Measurements from ENCODE around the gene SEC14L5. TPM values are rescaled to one million over a fixed set of nuclear protein-coding genes. Genes with fewer than 3 reads are reported as not detected.

SEC14L5 gene
- total and polyA plus RNA-seq, 2 donors (not counting 3 experiments of a cell fraction or from before 2014, with no cell fraction given), result not detected

DNA sequence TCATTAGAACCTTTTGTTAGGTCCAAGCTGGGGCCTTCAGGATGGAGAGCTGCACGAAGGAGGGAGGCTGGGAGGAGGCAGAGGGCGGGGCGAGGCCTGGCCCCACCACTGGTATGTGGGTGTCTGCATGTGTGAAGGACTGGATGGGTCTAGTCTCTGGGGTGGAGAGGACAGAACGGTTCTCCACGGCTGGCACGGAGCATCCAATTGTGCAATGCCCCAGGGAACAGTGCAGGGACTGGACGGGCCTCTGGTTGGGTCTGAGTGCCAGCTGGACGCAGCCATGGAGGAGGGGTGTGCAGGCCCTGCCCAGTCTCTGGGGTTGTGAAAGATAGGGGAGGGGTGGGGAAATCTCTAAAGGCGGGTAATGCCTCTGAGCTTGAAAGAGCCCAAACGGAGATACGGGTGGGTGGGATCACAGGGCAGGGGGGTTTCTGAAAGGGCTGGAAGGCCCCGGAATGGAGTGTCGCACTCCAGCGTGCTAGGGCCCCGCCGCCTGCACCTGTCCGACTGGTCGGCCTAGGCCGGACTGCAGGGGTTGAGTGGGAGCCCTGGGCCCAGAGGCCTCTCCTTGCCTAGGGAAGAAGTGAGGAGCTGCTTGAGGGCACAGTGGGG lies 22.8 kb upstream of the SEC14L5 start:
- intact Hi-C loops (cut with micrococcal nuclease) (no loop called here), dilution Hi-C loops (cut with MboI; ENCODE audit: extremely low pct_ligation_motif_present, low sequenced_read_pairs) (no loop called here)
- Histone ChIP-seq H3K36me3 (ENCODE audit: control insufficient read depth in 2 of 2, extremely low read depth in 1 of 2, insufficient read depth in 2 of 2, low read length in 2 of 2) (no peaks in the 10 kb centered on the region), H3K79me2 (ENCODE audit: control insufficient read depth, insufficient read depth, low read length) (no peaks in the 10 kb centered on the region), H3K4me3 (replicated peaks in 1 of 3; ENCODE audit: insufficient read depth in 1 of 3, low read depth in 1 of 3, low read length in 3 of 3) (no peak overlapping the region), H3K9ac (replicated peaks; ENCODE audit: extremely low read depth, insufficient read depth, low read length) (no peak overlapping the region), H3K27ac (ENCODE audit: insufficient read depth, low read depth, low read length) (no peak overlapping the region), H3K4me1 (ENCODE audit: control insufficient read depth, extremely low read depth, insufficient read depth, low read length) (peaks cover 3% of the 10 kb centered on the region), H3K27me3 (ENCODE audit: control insufficient read depth in 2 of 2, insufficient read depth in 2 of 2, low read length in 2 of 2) (peaks cover 15 to 21% of the 10 kb centered on the region in 2 experiments), H2AFZ (ENCODE audit: low read depth, low read length) (no peak overlapping the region), H3K9me1 (replicated peaks; ENCODE audit: control insufficient read depth, extremely low read depth, insufficient read depth, low read length) (no peaks in the 10 kb centered on the region), H3K4me2 (ENCODE audit: insufficient read depth, low read length) (no peak overlapping the region), H4K20me1 (replicated peaks; ENCODE audit: control insufficient read depth, extremely low read depth, insufficient read depth, low read length) (no peaks in the 10 kb centered on the region), H3K9me3 (replicated peaks; ENCODE audit: control insufficient read depth, insufficient read depth, low read length) (no peaks in the 10 kb centered on the region)
- FAIRE-seq (no peak), DNase-seq (ENCODE audit: low read depth, low spot score) (no peak)
- BruUV-seq (replicated peaks), result no TSS peak
- TF ChIP-seq FOS (IDR thresholded peaks at IDR 0.05; ENCODE audit: borderline replicate concordance, insufficient read depth, low read length), result no peak
- POLR2A ChIA-PET, result interaction anchor here (0.7 kb wide), 1 partner anchor 98 kb away, joined by 3 read pairs; no protein-coding TSS in a partner anchor
- CTCF ChIA-PET, result interaction anchor here (1.0 to 1.2 kb wide), 2 partner anchors 20 to 29 kb away, joined by 3 to 5 read pairs; no protein-coding TSS in a partner anchor

DNA sequence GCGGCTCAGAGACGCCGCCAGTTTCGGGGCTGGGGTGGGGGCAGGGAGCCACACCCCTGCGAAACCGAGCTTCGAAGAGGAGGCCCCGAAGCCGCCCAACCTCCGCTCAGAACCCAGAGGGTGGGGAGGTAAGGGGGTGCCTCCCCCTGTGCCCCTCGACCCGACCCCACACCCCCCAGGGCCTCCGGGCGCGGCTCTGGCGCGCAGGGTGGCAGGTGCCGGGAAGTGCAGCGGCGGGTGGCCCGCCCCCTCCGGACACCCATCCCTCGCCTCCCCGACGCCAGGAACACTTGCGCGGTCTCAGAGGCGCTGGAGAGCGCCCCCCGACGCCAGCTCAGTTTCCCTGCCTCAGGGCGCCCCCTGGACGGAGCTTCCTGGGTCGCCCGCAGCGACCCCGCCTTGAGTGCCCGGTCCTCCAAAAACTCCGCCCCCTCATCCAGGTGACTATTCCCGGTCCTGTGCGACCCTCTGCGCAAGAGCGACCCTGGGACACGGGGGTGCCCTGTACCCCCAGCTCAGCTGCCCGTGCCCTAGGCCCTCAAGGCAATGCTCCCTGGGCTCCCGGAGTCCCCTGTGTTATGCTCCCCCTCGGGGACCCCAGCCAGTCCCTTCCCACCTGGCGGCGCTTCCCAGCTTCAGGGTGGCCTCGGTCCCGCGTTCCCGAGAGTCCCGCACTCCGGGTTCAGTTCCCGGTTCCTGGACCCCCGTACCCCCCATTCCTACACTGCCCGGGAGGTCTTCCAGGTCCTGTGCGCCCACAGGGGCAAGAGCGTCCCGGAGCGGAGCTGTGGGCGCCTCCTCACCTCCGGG lies 21.7 kb upstream of the SEC14L5 start:
- Histone ChIP-seq H2AFZ (ENCODE audit: low read depth, low read length) (no peak overlapping the region), H3K27me3 (ENCODE audit: control insufficient read depth in 2 of 2, insufficient read depth in 2 of 2, low read length in 2 of 2) (peaks cover 15 to 21% of the 10 kb centered on the region in 2 experiments), H3K27ac (ENCODE audit: insufficient read depth, low read depth, low read length) (no peak overlapping the region), H3K4me3 (replicated peaks in 1 of 3; ENCODE audit: insufficient read depth in 1 of 3, low read depth in 1 of 3, low read length in 3 of 3) (peak overlapping the region in 1 of 3 experiments; percentile 21), H3K4me1 (ENCODE audit: control insufficient read depth, extremely low read depth, insufficient read depth, low read length) (peaks cover 3% of the 10 kb centered on the region), H3K36me3 (ENCODE audit: control insufficient read depth in 2 of 2, extremely low read depth in 1 of 2, insufficient read depth in 2 of 2, low read length in 2 of 2) (no peaks in the 10 kb centered on the region), H3K9ac (replicated peaks; ENCODE audit: extremely low read depth, insufficient read depth, low read length) (no peak overlapping the region), H3K79me2 (ENCODE audit: control insufficient read depth, insufficient read depth, low read length) (no peaks in the 10 kb centered on the region), H3K9me1 (replicated peaks; ENCODE audit: control insufficient read depth, extremely low read depth, insufficient read depth, low read length) (no peaks in the 10 kb centered on the region), H4K20me1 (replicated peaks; ENCODE audit: control insufficient read depth, extremely low read depth, insufficient read depth, low read length) (no peaks in the 10 kb centered on the region), H3K9me3 (replicated peaks; ENCODE audit: control insufficient read depth, insufficient read depth, low read length) (no peaks in the 10 kb centered on the region), H3K4me2 (ENCODE audit: insufficient read depth, low read length) (no peak overlapping the region)
- DNase-seq (ENCODE audit: low read depth, low spot score) (no peak), FAIRE-seq (no peak)
- BruUV-seq (replicated peaks), result no TSS peak
- TF ChIP-seq JUN (IDR thresholded peaks at IDR 0.05; ENCODE audit: borderline replicate concordance, insufficient read depth, insufficient read length, low read depth) (no peak), POLR2AphosphoS5 (IDR thresholded peaks at IDR 0.05; ENCODE audit: insufficient read depth, low read depth, low read length) (no peak), EZH2 (IDR thresholded peaks at IDR 0.05; ENCODE audit: borderline replicate concordance, low read depth, low read length, severe bottlenecking) (peak; percentile 87)
- TF ChIP-seq, protein P1, sequence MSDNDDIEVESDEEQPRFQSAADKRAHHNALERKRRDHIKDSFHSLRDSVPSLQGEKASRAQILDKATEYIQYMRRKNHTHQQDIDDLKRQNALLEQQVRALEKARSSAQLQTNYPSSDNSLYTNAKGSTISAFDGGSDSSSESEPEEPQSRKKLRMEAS (IDR thresholded peaks at IDR 0.05; ENCODE audit: insufficient read depth, insufficient read length), result no peak
- ChIA-PET POLR2A (interaction anchor here (0.6 kb wide), 1 partner anchor 719 kb away, joined by 3 read pairs; no protein-coding TSS in a partner anchor), CTCF (interaction anchor here (0.6 to 1.3 kb wide), 5 partner anchors 19 to 77 kb away, joined by 3 to 5 read pairs (median 3); partner anchors contain the start of gene SEC14L5)
- dilution Hi-C loops (cut with MboI; ENCODE audit: extremely low pct_ligation_motif_present, low sequenced_read_pairs) (no loop called here), intact Hi-C loops (cut with micrococcal nuclease) (no loop called here)

All from endothelial cell of umbilical vein (primary cell).